Limb (tissue), 2 donors: ENCODE data around the gene LSP1.
A peak's percentile ranks its signal among the peaks of the same experiment; 100 is the strongest.

ENCODE experiments used
- DNase-seq, 2 donors: peaks; one replicate each; pipeline ENCODE4 v3.0.0-alpha.2; 2016; ENCODE audit errors: extremely low spot score in 2 of 2

LSP1 gene

DNA sequence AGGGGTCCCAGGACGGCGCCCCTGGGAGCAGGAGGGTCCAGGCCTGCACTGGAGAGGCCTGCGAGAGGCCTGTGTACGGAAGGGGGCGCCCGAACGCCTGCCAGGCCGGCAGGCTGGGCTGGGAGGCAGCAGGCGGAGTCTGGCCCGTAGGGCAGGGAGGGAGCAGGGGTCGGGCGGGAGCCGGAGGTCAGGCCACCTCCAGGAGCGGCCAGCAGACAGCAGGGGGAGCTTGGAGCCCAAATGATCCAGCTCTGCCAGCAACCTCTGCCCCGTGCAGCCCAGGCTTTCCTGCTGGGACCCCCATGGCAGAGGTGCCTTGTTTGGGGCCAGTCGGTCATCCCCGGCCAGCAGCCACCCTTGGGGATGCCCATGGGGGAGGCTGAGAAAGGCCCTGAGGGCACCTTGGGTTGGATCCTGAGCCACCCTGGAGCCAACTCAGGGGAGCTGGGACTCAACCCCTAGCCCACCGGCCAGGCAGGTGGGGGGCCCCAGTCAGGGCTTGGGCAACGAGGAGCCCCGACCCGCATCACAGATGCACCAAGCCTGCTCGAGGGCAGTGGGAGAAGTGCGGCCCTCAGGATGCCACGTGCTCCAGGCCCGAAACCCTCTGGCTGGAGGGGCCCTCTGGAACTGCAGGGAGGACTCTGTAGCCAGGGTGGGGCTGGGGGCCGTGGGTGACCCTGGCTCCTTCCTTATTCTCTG is 27.7 kb upstream of the LSP1 start:
- DNase-seq = peak; percentile 45 to 70

DNA sequence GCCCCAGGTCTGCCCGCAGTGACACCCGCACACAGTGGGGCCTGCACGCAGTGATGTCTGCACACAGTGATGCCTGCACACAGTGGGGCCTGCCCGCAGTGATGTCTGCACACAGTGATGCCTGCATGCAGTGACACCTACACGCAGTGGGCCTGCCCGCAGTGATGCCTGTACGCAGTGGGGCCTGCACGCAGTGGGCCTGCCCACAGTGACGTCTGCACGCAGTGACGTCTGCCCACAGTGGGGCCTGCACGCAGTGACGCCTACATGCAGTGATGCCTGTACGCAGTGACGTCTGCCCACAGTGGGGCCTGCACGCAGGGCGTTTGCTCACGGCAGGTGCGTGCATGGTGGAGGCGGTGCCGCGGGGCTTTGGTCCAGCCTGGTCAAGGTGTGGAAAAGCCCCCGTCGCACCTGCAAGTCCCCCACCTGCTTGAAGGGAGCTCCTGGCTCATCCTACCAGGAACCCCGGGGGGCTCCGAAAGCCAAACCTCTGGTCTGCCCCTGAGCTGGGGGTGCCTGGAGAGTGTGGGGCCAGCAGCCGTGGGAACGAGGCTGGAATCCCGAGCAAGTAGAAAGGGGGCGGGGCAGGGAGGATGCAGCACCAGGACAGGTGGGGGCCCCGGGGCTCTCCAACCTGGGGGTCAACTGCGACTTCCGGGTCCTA is 27.0 kb upstream of the LSP1 start:
- no peak for DNase-seq

GRCh38 chr11:1826552-1827094 is 26.3 kb upstream of the LSP1 start:
- peak in 1 of 2 donors; percentile 69 for DNase-seq

- DNase-seq = peak; percentile 82 to 87
These were observed 25.6 kb upstream of the LSP1 start for GRCh38 chr11:1827095-1827813.

GRCh38 chr11:1827931-1828330 is 25.0 kb upstream of the LSP1 start:
- DNase-seq = no peak

GRCh38 chr11:1828542-1828941 is 24.3 kb upstream of the LSP1 start:
- DNase-seq = peak in 1 of 2 donors; percentile 19

DNA sequence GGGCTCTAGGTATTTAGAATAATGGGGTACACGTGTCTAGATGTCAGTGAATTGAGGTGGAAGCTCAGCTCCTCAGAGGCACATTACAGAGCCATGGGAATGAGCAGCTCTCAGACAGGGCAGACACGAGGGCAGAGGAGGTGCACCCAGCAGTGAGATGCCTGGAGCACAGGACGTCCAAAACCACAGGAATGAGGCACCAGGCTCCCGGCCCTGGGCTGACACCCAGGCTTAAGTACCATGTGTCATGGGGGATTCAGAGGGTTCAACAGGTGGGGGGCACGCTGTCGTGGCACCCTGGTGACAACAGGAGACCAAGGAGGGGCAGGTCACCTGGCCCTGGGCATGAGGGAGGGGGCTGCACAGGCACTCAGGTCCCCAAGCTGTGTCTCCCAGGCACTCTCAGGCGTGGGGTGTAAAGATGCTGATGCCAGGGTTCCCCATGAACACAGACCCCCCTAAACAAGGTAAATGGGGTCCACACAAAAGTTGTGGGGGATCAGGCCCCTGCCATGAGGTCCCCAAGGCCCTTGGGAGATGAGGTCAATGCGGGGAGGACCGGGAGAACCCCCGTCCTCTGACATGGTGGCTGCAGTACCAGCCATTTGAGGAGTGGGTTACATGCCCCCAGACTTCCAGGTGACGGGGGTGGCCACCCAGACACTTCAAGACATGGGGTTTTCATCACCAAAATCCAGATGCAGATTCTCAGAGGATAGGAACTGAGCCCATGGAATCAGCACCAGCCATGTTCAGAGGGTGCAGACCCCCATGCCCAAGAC is 23.7 kb upstream of the LSP1 start:
- peak in 1 of 2 donors; percentile 36 for DNase-seq

DNA sequence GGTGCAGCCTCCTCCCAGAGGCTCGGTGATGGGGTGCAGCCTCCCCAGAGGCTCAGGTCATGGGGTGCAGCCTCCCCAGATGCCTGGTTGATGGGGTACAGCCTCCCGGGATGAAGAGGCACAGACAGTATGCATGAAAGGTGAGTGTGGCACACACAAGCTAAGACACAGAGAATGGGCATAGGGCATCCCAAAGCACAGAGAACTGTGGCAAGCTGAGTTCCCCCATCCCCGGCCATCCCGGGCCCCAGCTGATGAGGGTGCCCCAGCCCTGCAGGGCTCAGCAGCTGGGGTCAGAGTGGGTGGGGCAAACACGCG is 22.9 kb upstream of the LSP1 start:
- no peak for DNase-seq

GRCh38 chr11:1830322-1831223 is 22.3 kb upstream of the LSP1 start:
- peak in 1 of 2 donors; percentile 48 for DNase-seq

DNA sequence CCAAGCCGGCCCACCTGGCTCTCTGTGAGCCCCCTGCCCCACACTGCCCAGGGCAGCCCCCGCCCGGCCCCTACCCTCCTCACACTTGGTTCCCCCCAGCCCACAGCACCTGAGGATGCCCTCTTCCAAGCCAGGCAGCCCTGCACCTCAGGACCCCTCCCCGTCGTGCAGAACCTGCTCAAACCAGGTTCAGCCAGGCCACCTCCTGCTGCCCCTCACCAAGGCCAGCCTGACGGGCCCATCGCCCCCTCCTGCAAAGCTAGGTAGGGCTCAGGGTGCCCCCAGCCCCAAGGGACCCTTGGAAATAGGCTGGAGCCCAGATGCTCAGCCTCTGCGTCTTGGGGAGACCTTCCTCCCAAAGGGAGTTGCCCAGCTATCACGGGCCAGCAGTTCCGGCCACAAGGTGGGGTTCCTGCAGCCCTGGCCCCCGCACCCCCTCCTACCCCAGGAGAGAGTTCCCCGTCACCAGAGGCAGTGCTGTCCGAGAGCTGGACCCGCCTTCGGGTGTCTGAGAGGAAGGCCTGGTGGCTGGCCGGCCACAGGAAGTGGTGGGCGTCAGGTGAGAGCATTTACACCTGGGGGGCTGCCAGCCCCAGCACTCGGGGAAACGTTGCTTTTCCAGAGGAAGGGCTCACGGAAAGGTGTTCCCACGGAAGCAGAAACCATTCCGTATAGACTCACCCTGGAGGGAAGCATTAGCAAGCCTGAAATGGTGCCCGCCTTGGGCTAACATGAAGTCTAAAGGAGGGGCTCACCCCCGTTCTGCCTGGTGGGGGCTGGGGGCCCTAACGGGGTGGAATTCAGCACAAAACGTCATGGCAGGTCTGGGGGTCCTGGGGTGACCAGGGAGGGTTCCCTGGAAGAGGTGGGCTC is 21.3 kb upstream of the LSP1 start:
- peak in 1 of 2 donors; percentile 32 for DNase-seq

DNA sequence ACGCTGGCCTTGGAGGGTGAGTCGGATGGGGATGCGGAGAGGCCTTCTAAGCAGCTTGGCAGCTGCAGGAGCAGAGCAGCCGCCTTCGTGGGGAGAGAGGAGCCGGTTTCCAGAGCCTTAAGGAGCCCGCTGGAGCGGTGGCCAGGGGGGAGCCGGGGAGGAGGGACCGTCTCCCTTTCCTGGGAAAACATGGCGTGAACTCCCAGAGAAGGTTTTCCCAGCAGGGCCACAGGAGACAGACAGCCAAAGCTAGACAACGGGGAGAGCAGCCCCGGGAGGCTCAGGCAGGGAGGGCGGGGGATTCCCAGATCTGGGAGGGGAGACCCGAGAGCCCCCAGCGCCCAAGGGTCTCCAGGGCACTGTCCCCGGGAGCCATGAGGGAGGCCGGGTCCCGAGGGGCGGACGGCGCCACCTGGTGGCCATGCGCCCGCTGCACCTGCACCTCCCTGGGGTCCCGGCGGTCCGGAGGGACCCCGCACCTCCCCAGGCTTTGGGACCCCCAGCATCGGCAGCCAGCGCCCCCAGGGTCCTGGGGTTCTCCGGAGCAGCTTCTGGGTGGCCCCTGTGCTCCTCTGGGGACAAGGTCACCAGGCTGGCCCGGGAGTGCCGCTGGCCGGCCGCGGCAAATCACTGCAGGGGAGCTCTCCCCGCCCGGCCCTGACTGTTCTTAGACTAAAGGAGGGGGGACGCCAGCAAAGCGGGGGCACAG is 20.5 kb upstream of the LSP1 start:
- DNase-seq = peak in 1 of 2 donors; percentile 78

GRCh38 chr11:1832920-1833295 is 20.0 kb upstream of the LSP1 start:
- DNase-seq = peak in 1 of 2 donors; percentile 43

DNA sequence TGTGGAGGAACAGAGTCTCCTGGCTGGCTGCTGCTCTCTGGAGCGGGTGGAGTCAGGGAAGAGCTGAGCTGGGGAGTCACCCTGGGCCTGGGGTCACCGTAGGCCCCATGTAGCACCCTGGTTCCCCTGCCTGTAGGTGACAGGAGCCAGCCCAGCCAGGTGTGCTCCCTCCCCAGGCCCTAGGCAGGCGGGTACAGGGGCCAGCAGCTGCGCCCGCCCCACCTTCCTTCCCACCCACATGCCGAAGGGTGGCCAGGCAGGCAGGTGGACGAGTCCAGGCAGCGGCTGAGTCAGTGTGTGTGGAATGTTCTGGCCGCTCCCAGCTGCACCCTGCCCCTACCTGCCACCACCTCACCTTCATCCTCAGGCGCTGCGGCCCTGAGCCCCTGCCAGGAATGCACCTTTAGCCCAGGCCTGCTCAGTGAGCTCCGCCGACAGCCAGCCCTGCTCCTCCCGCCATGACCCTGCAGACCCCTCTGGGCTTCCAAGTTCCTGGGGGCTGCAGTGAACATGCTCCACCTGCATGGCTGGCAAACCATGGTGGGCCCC is 18.7 kb upstream of the LSP1 start:
- DNase-seq = peak in 1 of 2 donors; percentile 43

DNA sequence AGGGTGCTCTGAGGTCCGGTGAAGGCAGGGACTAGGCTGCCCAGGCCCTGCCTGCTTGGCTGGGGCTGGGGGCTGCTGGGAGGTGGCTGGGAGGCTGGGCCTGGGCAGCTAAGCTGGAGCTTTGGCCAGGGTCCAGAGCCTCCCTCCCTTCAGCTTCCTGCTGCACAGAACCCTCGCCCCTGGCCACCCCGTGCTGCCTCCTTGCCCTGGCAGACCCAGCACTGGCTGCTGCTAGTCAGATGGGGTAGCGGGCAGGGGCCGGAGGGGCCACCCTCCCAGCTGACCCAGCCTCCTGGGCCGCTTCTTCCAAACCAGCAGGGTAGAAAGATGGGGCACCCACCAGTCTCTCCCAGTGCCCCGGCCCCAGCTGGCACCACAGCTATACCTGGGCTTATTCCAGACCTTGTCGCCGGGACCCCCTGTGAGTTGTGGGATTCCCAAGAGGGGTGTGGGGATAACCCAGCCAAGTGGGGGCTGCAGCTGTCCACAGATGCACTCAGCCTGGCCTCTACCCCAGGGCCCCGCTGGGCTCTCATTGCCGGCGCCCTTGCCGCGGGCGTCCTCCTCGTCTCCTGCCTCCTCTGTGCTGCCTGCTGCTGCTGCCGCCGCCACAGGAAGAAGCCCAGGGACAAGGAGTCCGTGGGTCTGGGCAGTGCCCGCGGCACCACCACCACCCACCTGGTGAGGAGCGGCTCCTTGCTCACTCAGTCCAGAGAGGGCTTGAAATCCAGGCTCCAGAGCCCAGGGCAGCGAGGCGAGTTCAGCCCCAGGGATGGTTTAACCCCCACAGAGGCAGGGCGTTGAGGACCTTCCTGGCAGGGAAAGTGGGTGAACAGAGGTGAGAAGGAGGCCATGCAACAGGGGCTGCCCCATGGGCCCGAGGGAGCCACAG is 17.9 kb upstream of the LSP1 start, which contains the start of gene SYT8:
Gene SYT8 (plus strand): TSS at position 212 of the 892 bp plus-strand sequence. CDS start 116 bp downstream, at position 328.
- peak in 1 of 2 donors; percentile 32 for DNase-seq

GRCh38 chr11:1835671-1836010 is 17.2 kb upstream of the LSP1 start:
- DNase-seq = no peak

DNA sequence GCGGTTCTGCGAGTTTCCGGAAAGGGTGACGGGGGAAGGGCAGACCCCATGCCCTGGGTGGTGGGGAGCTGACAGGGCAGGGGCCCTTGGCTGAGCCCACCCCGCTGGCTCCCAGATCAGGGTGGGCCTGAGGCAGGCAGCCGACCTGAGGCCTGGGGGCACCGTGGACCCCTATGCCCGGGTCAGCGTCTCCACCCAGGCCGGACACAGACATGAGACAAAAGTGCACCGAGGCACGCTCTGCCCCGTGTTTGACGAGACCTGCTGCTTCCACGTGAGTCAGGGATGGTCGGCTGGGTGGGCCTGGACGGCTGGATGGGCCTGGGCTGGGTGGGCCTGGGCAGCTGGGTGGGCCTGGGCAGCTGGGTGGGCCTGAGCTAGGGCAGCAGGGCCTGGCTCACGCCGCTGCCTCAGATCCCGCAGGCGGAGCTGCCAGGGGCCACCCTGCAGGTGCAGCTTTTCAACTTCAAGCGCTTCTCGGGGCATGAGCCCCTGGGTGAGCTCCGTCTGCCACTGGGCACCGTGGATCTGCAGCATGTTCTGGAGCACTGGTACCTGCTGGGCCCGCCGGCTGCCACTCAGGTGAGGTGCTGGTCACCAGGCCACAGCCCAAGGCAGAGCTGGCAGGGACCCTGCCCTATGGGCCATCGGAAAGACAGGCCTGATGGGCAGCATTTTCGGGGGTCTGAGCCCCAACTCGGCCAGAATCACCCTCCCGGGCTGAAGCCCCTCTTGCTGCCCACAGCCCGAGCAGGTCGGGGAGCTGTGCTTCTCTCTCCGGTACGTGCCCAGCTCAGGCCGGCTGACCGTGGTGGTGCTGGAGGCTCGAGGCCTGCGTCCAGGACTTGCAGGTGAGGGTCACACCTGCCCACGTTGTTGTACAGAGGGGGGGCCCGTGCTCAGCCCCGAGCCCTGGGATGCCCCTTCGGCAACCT is 16.6 kb upstream of the LSP1 start:
- no peak for DNase-seq
